ENCODE results near the gene CDC42EP3.

Gene CDC42EP3

GRCh38 chr2:37600735-37601134 lies 70.7 kb downstream of the CDC42EP3 start:
- DNase-seq (ENCODE audit: extremely low spot score): peak; percentile 38
- ChIA-PET CTCF (interaction anchor here (1.1 to 2.5 kb wide), 4 partner anchors 9 to 23 kb away, joined by 3 to 9 read pairs (median 5); no protein-coding TSS in a partner anchor), POLR2A (no interaction called here)

GRCh38 chr2:37599688-37600525 lies 71.5 kb downstream of the CDC42EP3 start:
- CTCF ChIA-PET: interaction anchor here (1.1 to 2.5 kb wide), 7 partner anchors 8 to 185 kb away, joined by 3 to 9 read pairs (median 5); no protein-coding TSS in a partner anchor
- TF ChIP-seq CTCF (IDR thresholded peaks at IDR 0.05; ENCODE audit: control extremely low read depth, extremely low read depth, low read depth, missing control alignments): no peak
- POLR2A ChIA-PET: no interaction called here
- no peak for DNase-seq (ENCODE audit: extremely low spot score)

More at GRCh38 chr2:37600735-37601134, 70.7 kb downstream of the CDC42EP3 start:
- no peak for TF ChIP-seq CTCF (IDR thresholded peaks at IDR 0.05; ENCODE audit: control extremely low read depth, extremely low read depth, low read depth, missing control alignments)

GRCh38 chr2:37593694-37594093 lies 77.7 kb downstream of the CDC42EP3 start:
- no peak for DNase-seq (ENCODE audit: extremely low spot score)
- POLR2A ChIA-PET: no interaction called here
- CTCF ChIA-PET: interaction anchor here (1.2 kb wide), 1 partner anchor 34 kb away, joined by 3 read pairs; no protein-coding TSS in a partner anchor
- TF ChIP-seq CTCF (IDR thresholded peaks at IDR 0.05; ENCODE audit: control extremely low read depth, extremely low read depth, low read depth, missing control alignments): no peak

- no peak for DNase-seq (ENCODE audit: extremely low spot score)
- ChIA-PET CTCF (interaction anchor here (1.0 to 1.2 kb wide), 2 partner anchors 33 to 178 kb away, joined by 3 to 4 read pairs; no protein-coding TSS in a partner anchor), POLR2A (no interaction called here)
- TF ChIP-seq CTCF (IDR thresholded peaks at IDR 0.05; ENCODE audit: control extremely low read depth, extremely low read depth, low read depth, missing control alignments): no peak
Observed at GRCh38 chr2:37593024-37593423, 78.4 kb downstream of the CDC42EP3 start.

All from GM10248 (cell line).